SK-N-SH (cell line): Measurements from ENCODE around the gene LCA5.

Experiments
- EP300 ChIP-seq, 2 experiments: IDR thresholded peaks; 2 replicates each; pipeline versions ENCODE4 v1.4.0 to v1.6.1; 2012; ENCODE audit warnings: borderline replicate concordance in 1 of 2, low read depth in 1 of 2, low read length in 1 of 2
- EZH2phosphoT487 ChIP-seq: fragments of 200-600 bp; sonication (generic); IDR thresholded peaks from 2 replicates; pipeline ENCODE4 v1.6.1; 2017; ENCODE audit warnings: low read depth, mixed run types, mild to moderate bottlenecking, antibody characterized with exemption, moderate library complexity, borderline replicate concordance
- FOXM1 ChIP-seq: IDR thresholded peaks from 2 replicates; pipeline ENCODE4 v1.4.0; 2012; ENCODE audit warnings: low read depth, mild to moderate bottlenecking
- NFIC ChIP-seq: IDR thresholded peaks from 2 replicates; pipeline ENCODE4 v1.4.0; 2012; ENCODE audit warnings: borderline replicate concordance
- RAD21 ChIP-seq: IDR thresholded peaks from 2 replicates; pipeline ENCODE4 v1.6.1; 2012; ENCODE audit warnings: mild to moderate bottlenecking, low read length
- SIN3A ChIP-seq: IDR thresholded peaks from 2 replicates; pipeline ENCODE4 v1.6.1; 2012; ENCODE audit warnings: low read depth, mild to moderate bottlenecking, low read length, moderate library complexity, borderline replicate concordance
- TAF1 ChIP-seq: IDR thresholded peaks from 2 replicates; pipeline ENCODE4 v1.6.1; 2012; ENCODE audit warnings: low read depth, mild to moderate bottlenecking, low read length, moderate library complexity, borderline replicate concordance
- TF ChIP-seq, protein P1 (sequence below): fragments of 200-600 bp; sonication (generic); IDR thresholded peaks from 2 replicates; pipeline ENCODE4 v1.6.1; 2017; ENCODE audit warnings: antibody characterized with exemption, mild to moderate bottlenecking, moderate library complexity
- TF ChIP-seq, protein P2 (sequence below): IDR thresholded peaks from 2 replicates; pipeline ENCODE4 v1.6.1; 2012; ENCODE audit warnings: mild to moderate bottlenecking, low read depth, low read length, moderate library complexity
- TF ChIP-seq, protein P3 (sequence below): IDR thresholded peaks from 2 replicates; pipeline ENCODE4; 2012

DNA sequence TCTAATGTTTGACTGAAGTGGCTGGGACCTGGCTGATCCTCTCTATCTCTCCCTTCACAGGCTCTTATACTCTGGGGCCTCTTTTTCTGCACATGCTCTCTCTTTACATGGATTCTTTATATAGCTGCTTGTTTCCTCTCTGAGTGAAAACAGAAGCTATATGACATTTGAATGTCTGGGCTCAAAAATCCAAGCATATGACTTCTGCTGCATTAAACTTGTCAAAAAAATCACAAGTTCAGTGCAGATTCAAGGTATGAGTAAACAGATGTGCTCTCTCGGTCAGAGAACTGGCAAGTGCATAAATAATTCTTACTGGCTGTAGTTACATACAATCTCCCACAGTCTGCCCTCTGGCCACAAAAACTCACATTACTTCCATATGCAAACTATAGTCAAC, 96.6 kb downstream of the LCA5 start:
- TF ChIP-seq EP300 (IDR thresholded peaks at IDR 0.05; ENCODE audit: borderline replicate concordance in 1 of 2, low read depth in 1 of 2, low read length in 1 of 2) (no peak), NFIC (no peak), TAF1 (no peak), EZH2phosphoT487 (no peak), FOXM1 (no peak), RAD21 (no peak), SIN3A (no peak)
- TF ChIP-seq, protein P1, sequence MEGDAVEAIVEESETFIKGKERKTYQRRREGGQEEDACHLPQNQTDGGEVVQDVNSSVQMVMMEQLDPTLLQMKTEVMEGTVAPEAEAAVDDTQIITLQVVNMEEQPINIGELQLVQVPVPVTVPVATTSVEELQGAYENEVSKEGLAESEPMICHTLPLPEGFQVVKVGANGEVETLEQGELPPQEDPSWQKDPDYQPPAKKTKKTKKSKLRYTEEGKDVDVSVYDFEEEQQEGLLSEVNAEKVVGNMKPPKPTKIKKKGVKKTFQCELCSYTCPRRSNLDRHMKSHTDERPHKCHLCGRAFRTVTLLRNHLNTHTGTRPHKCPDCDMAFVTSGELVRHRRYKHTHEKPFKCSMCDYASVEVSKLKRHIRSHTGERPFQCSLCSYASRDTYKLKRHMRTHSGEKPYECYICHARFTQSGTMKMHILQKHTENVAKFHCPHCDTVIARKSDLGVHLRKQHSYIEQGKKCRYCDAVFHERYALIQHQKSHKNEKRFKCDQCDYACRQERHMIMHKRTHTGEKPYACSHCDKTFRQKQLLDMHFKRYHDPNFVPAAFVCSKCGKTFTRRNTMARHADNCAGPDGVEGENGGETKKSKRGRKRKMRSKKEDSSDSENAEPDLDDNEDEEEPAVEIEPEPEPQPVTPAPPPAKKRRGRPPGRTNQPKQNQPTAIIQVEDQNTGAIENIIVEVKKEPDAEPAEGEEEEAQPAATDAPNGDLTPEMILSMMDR = no peak
- TF ChIP-seq, protein P2, sequence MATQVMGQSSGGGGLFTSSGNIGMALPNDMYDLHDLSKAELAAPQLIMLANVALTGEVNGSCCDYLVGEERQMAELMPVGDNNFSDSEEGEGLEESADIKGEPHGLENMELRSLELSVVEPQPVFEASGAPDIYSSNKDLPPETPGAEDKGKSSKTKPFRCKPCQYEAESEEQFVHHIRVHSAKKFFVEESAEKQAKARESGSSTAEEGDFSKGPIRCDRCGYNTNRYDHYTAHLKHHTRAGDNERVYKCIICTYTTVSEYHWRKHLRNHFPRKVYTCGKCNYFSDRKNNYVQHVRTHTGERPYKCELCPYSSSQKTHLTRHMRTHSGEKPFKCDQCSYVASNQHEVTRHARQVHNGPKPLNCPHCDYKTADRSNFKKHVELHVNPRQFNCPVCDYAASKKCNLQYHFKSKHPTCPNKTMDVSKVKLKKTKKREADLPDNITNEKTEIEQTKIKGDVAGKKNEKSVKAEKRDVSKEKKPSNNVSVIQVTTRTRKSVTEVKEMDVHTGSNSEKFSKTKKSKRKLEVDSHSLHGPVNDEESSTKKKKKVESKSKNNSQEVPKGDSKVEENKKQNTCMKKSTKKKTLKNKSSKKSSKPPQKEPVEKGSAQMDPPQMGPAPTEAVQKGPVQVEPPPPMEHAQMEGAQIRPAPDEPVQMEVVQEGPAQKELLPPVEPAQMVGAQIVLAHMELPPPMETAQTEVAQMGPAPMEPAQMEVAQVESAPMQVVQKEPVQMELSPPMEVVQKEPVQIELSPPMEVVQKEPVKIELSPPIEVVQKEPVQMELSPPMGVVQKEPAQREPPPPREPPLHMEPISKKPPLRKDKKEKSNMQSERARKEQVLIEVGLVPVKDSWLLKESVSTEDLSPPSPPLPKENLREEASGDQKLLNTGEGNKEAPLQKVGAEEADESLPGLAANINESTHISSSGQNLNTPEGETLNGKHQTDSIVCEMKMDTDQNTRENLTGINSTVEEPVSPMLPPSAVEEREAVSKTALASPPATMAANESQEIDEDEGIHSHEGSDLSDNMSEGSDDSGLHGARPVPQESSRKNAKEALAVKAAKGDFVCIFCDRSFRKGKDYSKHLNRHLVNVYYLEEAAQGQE = no peak
- TF ChIP-seq, protein P3, sequence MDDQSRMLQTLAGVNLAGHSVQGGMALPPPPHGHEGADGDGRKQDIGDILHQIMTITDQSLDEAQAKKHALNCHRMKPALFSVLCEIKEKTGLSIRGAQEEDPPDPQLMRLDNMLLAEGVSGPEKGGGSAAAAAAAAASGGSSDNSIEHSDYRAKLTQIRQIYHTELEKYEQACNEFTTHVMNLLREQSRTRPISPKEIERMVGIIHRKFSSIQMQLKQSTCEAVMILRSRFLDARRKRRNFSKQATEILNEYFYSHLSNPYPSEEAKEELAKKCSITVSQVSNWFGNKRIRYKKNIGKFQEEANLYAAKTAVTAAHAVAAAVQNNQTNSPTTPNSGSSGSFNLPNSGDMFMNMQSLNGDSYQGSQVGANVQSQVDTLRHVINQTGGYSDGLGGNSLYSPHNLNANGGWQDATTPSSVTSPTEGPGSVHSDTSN = no peak
